DND-41 (cell line): ENCODE data around the gene CRISP1.

Experiments used
- ATAC-seq: fragments of 200-7000 bp; cut with Tn5 transposase; 3 replicates; pipeline ENCODE4 v1.9.1; 2021; ENCODE audit warnings: low read depth; ENCODE audit not compliant: insufficient read depth
- DNase-seq: peaks from one replicate; pipeline ENCODE4 v3.0.0-alpha.2; 2020
- H2AFZ ChIP-seq: 2 replicates; pipeline ENCODE4 v1.6.0; 2012; ENCODE audit warnings: low read depth, low read length
- H3K27ac ChIP-seq: 2 replicates; pipeline ENCODE4 v1.5.1; 2012; ENCODE audit warnings: low read length, inconsistent platforms
- H3K27me3 ChIP-seq: fragments of 200-600 bp; sonication (generic); 2 replicates; pipeline ENCODE4 v1.6.0; 2012; ENCODE audit warnings: low read length, mild to moderate bottlenecking, inconsistent platforms; ENCODE audit not compliant: insufficient read depth, poor library complexity
- H3K36me3 ChIP-seq: 2 replicates; pipeline ENCODE4 v1.5.1; 2012; ENCODE audit warnings: low read length, inconsistent platforms; ENCODE audit not compliant: insufficient read depth
- H3K4me1 ChIP-seq: 2 replicates; pipeline ENCODE4 v1.5.1; 2012; ENCODE audit warnings: mild to moderate bottlenecking, low read length; ENCODE audit not compliant: insufficient read depth
- H3K4me2 ChIP-seq: 2 replicates; pipeline ENCODE4 v1.6.0; 2012; ENCODE audit warnings: mild to moderate bottlenecking, moderate library complexity, low read length, inconsistent platforms; ENCODE audit not compliant: insufficient read depth
- H3K4me3 ChIP-seq, 2 experiments: fragments of 200-600 bp in 1 of 2; shearing (Covaris generic) in 1 of 2; 2 replicates each; pipeline ENCODE4 v1.5.1; 2012 to 2016; ENCODE audit warnings: inconsistent platforms in 2 of 2, low read length in 2 of 2, mild to moderate bottlenecking in 2 of 2, low read depth in 1 of 2, moderate library complexity in 1 of 2
- H3K79me2 ChIP-seq: 2 replicates; pipeline ENCODE4 v1.6.0; 2012; ENCODE audit warnings: low read length, inconsistent platforms; ENCODE audit not compliant: insufficient read depth
- H3K9ac ChIP-seq: 2 replicates; pipeline ENCODE4 v1.6.0; 2012; ENCODE audit warnings: low read depth, mild to moderate bottlenecking, inconsistent platforms, low read length, moderate library complexity
- H3K9me3 ChIP-seq: 2 replicates; pipeline ENCODE4 v1.5.1; 2012; ENCODE audit warnings: low read length, moderate library complexity, mild to moderate bottlenecking, inconsistent platforms; ENCODE audit not compliant: insufficient read depth, severe bottlenecking
- H4K20me1 ChIP-seq: 2 replicates; pipeline ENCODE4 v1.6.0; 2012; ENCODE audit warnings: low read length; ENCODE audit not compliant: insufficient read depth
- EZH2 ChIP-seq: IDR thresholded peaks from 3 replicates; pipeline ENCODE4 v1.6.1; 2012; ENCODE audit warnings: borderline replicate concordance, low read depth, mild to moderate bottlenecking, moderate library complexity, low read length, inconsistent platforms; ENCODE audit not compliant: severe bottlenecking
- TF ChIP-seq, protein P1 (sequence below): IDR thresholded peaks from 2 replicates; pipeline ENCODE4 v1.5.1; 2012; ENCODE audit warnings: borderline replicate concordance, low read length, moderate library complexity, mild to moderate bottlenecking; ENCODE audit not compliant: poor library complexity, severe bottlenecking; ENCODE audit errors: extremely low read depth

The CRISP1 gene

DNA sequence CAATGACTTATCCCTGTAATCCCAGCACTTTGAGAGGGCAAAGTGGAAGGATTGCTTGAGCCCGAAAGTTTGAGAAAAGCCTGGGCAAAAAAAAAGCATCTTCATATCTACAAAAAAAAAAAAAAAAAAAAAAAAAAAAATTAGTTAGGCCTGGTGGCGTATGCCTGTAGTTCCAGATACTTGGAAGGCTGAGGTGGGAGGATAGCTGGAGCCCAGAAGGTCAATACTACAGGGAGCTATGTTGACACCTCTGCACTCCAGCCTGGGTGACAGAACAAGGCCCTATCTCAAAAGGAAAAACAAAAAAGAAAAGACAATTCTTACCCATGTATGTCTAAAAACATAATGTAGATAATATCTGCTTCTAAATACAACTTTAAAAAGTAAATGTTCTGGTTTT, 27.2 kb downstream of the CRISP1 start:
- Histone ChIP-seq H3K27me3 (no peaks in the 10 kb centered on the region), H3K79me2 (no peaks in the 10 kb centered on the region), H2AFZ (no peak overlapping the region), H3K4me3 (no peak overlapping the region), H3K4me2 (no peak overlapping the region), H3K36me3 (no peaks in the 10 kb centered on the region), H3K27ac (no peak overlapping the region), H4K20me1 (no peaks in the 10 kb centered on the region), H3K4me1 (no peaks in the 10 kb centered on the region), H3K9ac (no peak overlapping the region), H3K9me3 (no peaks in the 10 kb centered on the region)
- DNase-seq (no peak), ATAC-seq (no peak)
- TF ChIP-seq, protein P1, sequence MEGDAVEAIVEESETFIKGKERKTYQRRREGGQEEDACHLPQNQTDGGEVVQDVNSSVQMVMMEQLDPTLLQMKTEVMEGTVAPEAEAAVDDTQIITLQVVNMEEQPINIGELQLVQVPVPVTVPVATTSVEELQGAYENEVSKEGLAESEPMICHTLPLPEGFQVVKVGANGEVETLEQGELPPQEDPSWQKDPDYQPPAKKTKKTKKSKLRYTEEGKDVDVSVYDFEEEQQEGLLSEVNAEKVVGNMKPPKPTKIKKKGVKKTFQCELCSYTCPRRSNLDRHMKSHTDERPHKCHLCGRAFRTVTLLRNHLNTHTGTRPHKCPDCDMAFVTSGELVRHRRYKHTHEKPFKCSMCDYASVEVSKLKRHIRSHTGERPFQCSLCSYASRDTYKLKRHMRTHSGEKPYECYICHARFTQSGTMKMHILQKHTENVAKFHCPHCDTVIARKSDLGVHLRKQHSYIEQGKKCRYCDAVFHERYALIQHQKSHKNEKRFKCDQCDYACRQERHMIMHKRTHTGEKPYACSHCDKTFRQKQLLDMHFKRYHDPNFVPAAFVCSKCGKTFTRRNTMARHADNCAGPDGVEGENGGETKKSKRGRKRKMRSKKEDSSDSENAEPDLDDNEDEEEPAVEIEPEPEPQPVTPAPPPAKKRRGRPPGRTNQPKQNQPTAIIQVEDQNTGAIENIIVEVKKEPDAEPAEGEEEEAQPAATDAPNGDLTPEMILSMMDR = no peak
- TF ChIP-seq EZH2 = no peak

DNA sequence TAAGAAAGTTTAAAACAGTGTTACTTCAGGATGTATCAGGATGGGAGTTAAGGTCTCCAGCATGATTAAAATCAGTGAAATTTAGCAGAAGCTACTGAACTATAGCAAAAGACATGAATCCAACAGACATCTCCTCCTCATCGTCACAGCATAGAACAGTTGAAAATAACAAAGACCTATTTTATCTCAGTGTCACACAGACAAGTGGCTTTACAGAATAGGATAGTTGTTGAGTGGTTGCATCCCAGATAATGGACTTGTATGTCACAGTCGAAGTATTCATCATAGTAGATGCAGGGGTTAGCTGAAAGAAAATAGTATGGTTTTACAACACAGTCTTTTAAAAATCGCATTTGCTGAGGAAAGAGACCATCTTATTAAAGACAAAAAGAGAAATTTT, 31.2 kb downstream of the CRISP1 start:
- Histone ChIP-seq H3K4me2 (no peak overlapping the region), H3K27me3 (no peaks in the 10 kb centered on the region), H3K27ac (no peak overlapping the region), H3K36me3 (no peaks in the 10 kb centered on the region), H3K9me3 (no peaks in the 10 kb centered on the region), H4K20me1 (no peaks in the 10 kb centered on the region), H2AFZ (no peak overlapping the region), H3K9ac (no peak overlapping the region), H3K79me2 (no peaks in the 10 kb centered on the region), H3K4me3 (no peak overlapping the region), H3K4me1 (no peaks in the 10 kb centered on the region)
- no peak for ATAC-seq
- no peak for DNase-seq
- TF ChIP-seq, protein P1 = no peak
- TF ChIP-seq EZH2 = no peak

DNA sequence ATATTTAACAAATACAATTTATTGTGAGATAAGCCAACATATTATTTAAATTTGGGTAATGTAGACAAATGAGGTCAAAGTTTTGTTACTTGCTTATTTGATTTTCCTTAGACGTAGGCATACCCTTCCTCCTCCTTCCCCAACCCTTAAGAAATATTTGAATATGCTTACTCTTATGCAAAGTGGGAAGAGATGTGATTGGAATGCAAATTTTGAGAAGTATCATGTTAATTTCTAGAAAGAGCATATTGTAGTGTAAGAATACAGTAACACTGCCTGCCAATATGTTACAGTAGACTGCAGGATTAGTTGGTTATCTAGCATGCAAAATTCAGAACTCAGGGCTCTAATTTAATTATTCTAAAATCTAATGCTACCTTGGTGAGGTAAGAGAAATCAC, 32.9 kb downstream of the CRISP1 start:
- no peaks in the 10 kb centered on the region for H3K36me3 ChIP-seq
- no peak overlapping the region for H3K9ac ChIP-seq
- H3K4me3 ChIP-seq = no peak overlapping the region
- H3K79me2 ChIP-seq = no peaks in the 10 kb centered on the region
- no peaks in the 10 kb centered on the region for H3K9me3 ChIP-seq
- TF ChIP-seq, protein P1 = no peak
- TF ChIP-seq EZH2 = no peak
- H3K27ac ChIP-seq = no peak overlapping the region
- H2AFZ ChIP-seq = no peak overlapping the region
- no peaks in the 10 kb centered on the region for H3K27me3 ChIP-seq
- no peak overlapping the region for H3K4me2 ChIP-seq
- no peaks in the 10 kb centered on the region for H3K4me1 ChIP-seq
- DNase-seq = no peak
- no peaks in the 10 kb centered on the region for H4K20me1 ChIP-seq
- ATAC-seq = no peak

DNA sequence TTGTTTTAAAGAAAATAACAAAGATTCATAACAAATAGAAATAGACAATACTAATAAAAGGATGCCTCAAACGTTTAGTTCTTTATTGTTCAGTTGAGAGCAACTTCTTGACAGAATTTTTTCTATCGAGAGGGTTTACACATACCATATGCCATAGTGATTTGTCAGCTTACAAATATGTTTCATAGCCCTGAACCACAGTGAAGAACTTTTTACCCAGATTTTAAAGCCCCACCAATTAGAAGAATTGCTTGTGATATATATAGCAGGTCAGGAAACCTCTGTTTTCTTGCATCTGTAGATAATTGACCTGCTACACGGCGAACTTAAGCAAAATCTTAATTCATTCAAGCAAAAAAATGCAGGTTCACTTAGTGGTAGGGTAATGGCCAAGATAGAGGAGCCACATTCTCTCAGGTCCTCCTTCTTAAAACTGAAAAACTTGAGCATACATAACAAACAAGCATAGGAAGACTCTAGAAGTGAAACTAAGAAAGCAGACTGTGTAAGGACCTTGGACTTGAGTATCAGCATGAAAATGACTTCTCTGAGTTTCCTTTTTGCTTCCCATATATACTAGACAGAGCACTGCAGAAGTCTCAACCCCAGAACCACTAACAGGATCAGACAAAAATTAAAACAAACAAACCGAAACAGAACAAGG, 39.5 kb downstream of the CRISP1 start:
- TF ChIP-seq, protein P1 = no peak
- no peak for TF ChIP-seq EZH2
- Histone ChIP-seq H3K4me1 (no peaks in the 10 kb centered on the region), H3K4me3 (no peak overlapping the region), H2AFZ (no peak overlapping the region), H3K9me3 (no peaks in the 10 kb centered on the region), H3K27ac (no peak overlapping the region), H3K79me2 (no peaks in the 10 kb centered on the region), H4K20me1 (no peaks in the 10 kb centered on the region), H3K9ac (no peak overlapping the region), H3K36me3 (no peaks in the 10 kb centered on the region), H3K27me3 (no peaks in the 10 kb centered on the region), H3K4me2 (no peak overlapping the region)
- no peak for DNase-seq
- no peak for ATAC-seq
